ENCODE results near the gene RAPGEF3. TPM values are rescaled to one million over a fixed set of nuclear protein-coding genes. Genes with fewer than 3 reads are reported as not detected.
A peak's percentile ranks its signal among the peaks of the same experiment; 100 is the strongest.

The RAPGEF3 gene
- total RNA-seq, 2 donors from 2014 or later = 10.1 TPM

- Histone ChIP-seq H3K27me3 (no peaks in the 10 kb centered on the region), H3K9ac (ENCODE audit: low read depth in 2 of 2, low read length in 2 of 2) (peak overlapping the region in 1 of 2 donors; percentile 36), H3K36me3 (no peaks in the 10 kb centered on the region), H3K4me3 (no peak overlapping the region), H3K9me3 (no peaks in the 10 kb centered on the region), H3K4me1 (peaks cover 6% of the 10 kb centered on the region), H3K27ac (no peak overlapping the region)
- intact Hi-C loops (cut with DNase I) = loop anchor here (2.0 kb wide), 2 partner anchors 24 to 36 kb away; no protein-coding TSS in a partner anchor
- TF ChIP-seq CTCF (IDR thresholded peaks at IDR 0.05) = peak; percentile 98
- peak; percentile 80 for DNase-seq
Observed at GRCh38 chr12:47742253-47742825, 16.3 kb downstream of the RAPGEF3 start.

GRCh38 chr12:47741340-47741703, 17.4 kb downstream of the RAPGEF3 start:
- intact Hi-C loops (cut with DNase I) = no loop called here
- DNase-seq = peak; percentile 81
- no peak overlapping the region for H3K4me3 ChIP-seq
- H3K27ac ChIP-seq = no peak overlapping the region
- TF ChIP-seq CTCF (IDR thresholded peaks at IDR 0.05) = no peak
- H3K9me3 ChIP-seq = no peaks in the 10 kb centered on the region
- no peaks in the 10 kb centered on the region for H3K36me3 ChIP-seq
- H3K27me3 ChIP-seq = no peaks in the 10 kb centered on the region
- H3K4me1 ChIP-seq = peaks cover 10% of the 10 kb centered on the region
- H3K9ac ChIP-seq (ENCODE audit: low read depth in 2 of 2, low read length in 2 of 2) = no peak overlapping the region

- intact Hi-C loops (cut with DNase I) = no loop called here
- DNase-seq = no peak
Observed at GRCh38 chr12:47740606-47741339, 17.9 kb downstream of the RAPGEF3 start.

GRCh38 chr12:47739979-47740378, 18.7 kb downstream of the RAPGEF3 start:
- Histone ChIP-seq H3K4me3 (no peak overlapping the region), H3K4me1 (peaks cover 10% of the 10 kb centered on the region), H3K36me3 (no peaks in the 10 kb centered on the region), H3K27ac (no peak overlapping the region), H3K9ac (ENCODE audit: low read depth in 2 of 2, low read length in 2 of 2) (peak overlapping the region in 1 of 2 donors; percentile 49), H3K9me3 (no peaks in the 10 kb centered on the region), H3K27me3 (no peaks in the 10 kb centered on the region)
- peak; percentile 58 for DNase-seq
- intact Hi-C loops (cut with DNase I) = no loop called here
- TF ChIP-seq CTCF (IDR thresholded peaks at IDR 0.05) = no peak

More at GRCh38 chr12:47740606-47741339, 17.9 kb downstream of the RAPGEF3 start:
- Histone ChIP-seq H3K27ac (no peak overlapping the region), H3K9ac (ENCODE audit: low read depth in 2 of 2, low read length in 2 of 2) (peak overlapping the region in 1 of 2 donors; percentile 49), H3K27me3 (no peaks in the 10 kb centered on the region), H3K36me3 (no peaks in the 10 kb centered on the region), H3K4me1 (peaks cover 10% of the 10 kb centered on the region), H3K9me3 (no peaks in the 10 kb centered on the region), H3K4me3 (no peak overlapping the region)
- no peak for TF ChIP-seq CTCF (IDR thresholded peaks at IDR 0.05)

GRCh38 chr12:47739297-47739696, 19.4 kb downstream of the RAPGEF3 start:
- TF ChIP-seq CTCF (IDR thresholded peaks at IDR 0.05) = no peak
- H3K27ac ChIP-seq = no peak overlapping the region

More at GRCh38 chr12:47739297-47739696, 19.4 kb downstream of the RAPGEF3 start:
- H3K4me1 ChIP-seq = peaks cover 10% of the 10 kb centered on the region
- DNase-seq = no peak
- no peaks in the 10 kb centered on the region for H3K9me3 ChIP-seq
- no peak overlapping the region for H3K9ac ChIP-seq (ENCODE audit: low read depth in 2 of 2, low read length in 2 of 2)
- H3K36me3 ChIP-seq = no peaks in the 10 kb centered on the region
- no peak overlapping the region for H3K4me3 ChIP-seq
- H3K27me3 ChIP-seq = no peaks in the 10 kb centered on the region
- intact Hi-C loops (cut with DNase I) = no loop called here
